MCF 10A (cell line): ENCODE results near the gene SLC38A6. TPM values are rescaled to one million over a fixed set of nuclear protein-coding genes. Genes with fewer than 3 reads are reported as not detected.

Experiments
- BruUV-seq: library from RNA; stranded (reverse); fragments of 400-500 nt; replicated peaks from 2 replicates; lab custom pipeline; 2021; lab: Mats Ljungman, UMichigan
- CTCF ChIA-PET: fragments of 300-600 bp; sonication (Branson Sonifier 250); formaldehyde crosslinking; extraction: SDS; loops from one replicate; lab custom pipeline; 2021; ENCODE audit warnings: antibody characterized with exemption, inconsistent platforms; lab: Yijun Ruan, JAX
- POLR2A ChIA-PET: fragments of 300-600, 350-650 bp; sonication (Branson Sonifier 250); formaldehyde crosslinking; extraction: SDS; loops from one replicate; lab custom pipeline; 2020; ENCODE audit warnings: antibody characterized with exemption, inconsistent platforms; lab: Yijun Ruan, JAX
- DNase-seq: peaks from one replicate; pipeline ENCODE4 v3.0.0-alpha.2; 2018; ENCODE audit not compliant: unreplicated experiment
- H3K27ac Mint-ChIP-seq: one replicate; pipeline ENCODE4 v1.8.0; 2022; ENCODE audit warnings: mild to moderate bottlenecking, low read depth, mixed read lengths; ENCODE audit not compliant: unreplicated experiment
- H3K27me3 Mint-ChIP-seq: one replicate; pipeline ENCODE4 v1.8.0; 2022; ENCODE audit warnings: mixed read lengths; ENCODE audit not compliant: insufficient read depth, unreplicated experiment
- H3K36me3 Mint-ChIP-seq: one replicate; pipeline ENCODE4 v1.8.0; 2022; ENCODE audit warnings: mild to moderate bottlenecking, moderate library complexity, mixed read lengths; ENCODE audit not compliant: insufficient read depth, unreplicated experiment
- H3K4me1 Mint-ChIP-seq: one replicate; pipeline ENCODE4 v1.8.0; 2022; ENCODE audit warnings: mixed read lengths; ENCODE audit not compliant: insufficient read depth, unreplicated experiment
- H3K4me3 Mint-ChIP-seq: one replicate; pipeline ENCODE4 v1.8.0; 2022; ENCODE audit warnings: mild to moderate bottlenecking, moderate library complexity, mixed read lengths; ENCODE audit not compliant: unreplicated experiment
- H3K9me3 Mint-ChIP-seq: one replicate; pipeline ENCODE4 v1.8.0; 2022; ENCODE audit warnings: mixed read lengths; ENCODE audit not compliant: unreplicated experiment
- CTCF ChIP-seq: fragments of 200-600 bp; IDR thresholded peaks from one replicate; pipeline ENCODE4 v1.8.0; 2022; ENCODE audit warnings: antibody characterized with exemption, mild to moderate bottlenecking; ENCODE audit not compliant: unreplicated experiment
- intact Hi-C: fragments of 100-400 bp; cut with micrococcal nuclease; formaldehyde crosslinking; loops from 2 replicates; pipeline ENCODE4 v1.14.1; 2022
- total RNA-seq: library from RNA; stranded (reverse); gene quantifications from 2 replicates; pipeline ENCODE4 v1.2.3, GENCODE V29; 2022

The SLC38A6 gene
- total RNA-seq, 1 experiment from 2014 or later = 7.9 TPM

- H3K4me3 Mint-ChIP-seq = no peak overlapping the region
- POLR2A ChIA-PET = interaction anchor here (0.6 kb wide), 1 partner anchor 345 kb away, joined by 3 read pairs; no protein-coding TSS in a partner anchor
- peaks cover 9% of the 10 kb centered on the region for H3K4me1 Mint-ChIP-seq
- no TSS peak for BruUV-seq
- intact Hi-C loops = no loop called here
- peak overlapping the region; percentile 71 for H3K27ac Mint-ChIP-seq
- CTCF ChIA-PET = interaction anchor here (3.5 kb wide), 1 partner anchor 409 kb away, joined by 14 read pairs; no protein-coding TSS in a partner anchor
- no peak for DNase-seq
- H3K9me3 Mint-ChIP-seq = no peaks in the 10 kb centered on the region
- H3K27me3 Mint-ChIP-seq = no peaks in the 10 kb centered on the region
- H3K36me3 Mint-ChIP-seq = no peaks in the 10 kb centered on the region
- no peak for TF ChIP-seq CTCF
These were observed 52.8 kb downstream of the SLC38A6 start for GRCh38 chr14:61033855-61034254.

- TF ChIP-seq CTCF = no peak
- no peak overlapping the region for H3K4me3 Mint-ChIP-seq
- ChIA-PET CTCF (interaction anchor here (3.5 kb wide), 1 partner anchor 409 kb away, joined by 14 read pairs; no protein-coding TSS in a partner anchor), POLR2A (interaction anchor here (0.5 to 0.7 kb wide), 3 partner anchors 346 to 1181 kb away, joined by 3 to 4 read pairs (median 3); no protein-coding TSS in a partner anchor)
- intact Hi-C loops = no loop called here
- H3K4me1 Mint-ChIP-seq = peaks cover 9% of the 10 kb centered on the region
- BruUV-seq = no TSS peak
- no peaks in the 10 kb centered on the region for H3K9me3 Mint-ChIP-seq
- peak; percentile 8 for DNase-seq
- no peaks in the 10 kb centered on the region for H3K27me3 Mint-ChIP-seq
- H3K27ac Mint-ChIP-seq = peak overlapping the region; percentile 71
- H3K36me3 Mint-ChIP-seq = no peaks in the 10 kb centered on the region
These were observed 53.5 kb downstream of the SLC38A6 start for GRCh38 chr14:61034416-61035120.

- H3K4me1 Mint-ChIP-seq = peaks cover 9% of the 10 kb centered on the region
- H3K27me3 Mint-ChIP-seq = no peaks in the 10 kb centered on the region
- CTCF ChIA-PET = interaction anchor here (1.1 kb wide), 1 partner anchor 160 kb away, joined by 3 read pairs; no protein-coding TSS in a partner anchor
- no peak overlapping the region for H3K4me3 Mint-ChIP-seq
- no peaks in the 10 kb centered on the region for H3K36me3 Mint-ChIP-seq
- no peaks in the 10 kb centered on the region for H3K9me3 Mint-ChIP-seq
- POLR2A ChIA-PET = interaction anchor here (0.7 kb wide), 1 partner anchor 31 kb away, joined by 3 read pairs; no protein-coding TSS in a partner anchor
- BruUV-seq = no TSS peak
- no peak overlapping the region for H3K27ac Mint-ChIP-seq
- TF ChIP-seq CTCF = no peak
- intact Hi-C loops = no loop called here
- no peak for DNase-seq
These were observed 56.2 kb downstream of the SLC38A6 start for GRCh38 chr14:61037215-61037614.

- Mint-ChIP-seq H3K4me1 (no peaks in the 10 kb centered on the region), H3K9me3 (no peaks in the 10 kb centered on the region), H3K27ac (no peak overlapping the region), H3K4me3 (no peak overlapping the region), H3K36me3 (peaks cover 6% of the 10 kb centered on the region), H3K27me3 (no peaks in the 10 kb centered on the region)
- no peak for DNase-seq
- no peak for TF ChIP-seq CTCF
- CTCF ChIA-PET = interaction anchor here (0.6 to 1.7 kb wide), 3 partner anchors 15 to 210 kb away, joined by 3 to 4 read pairs (median 3); no protein-coding TSS in a partner anchor
- POLR2A ChIA-PET = interaction anchor here (2.3 kb wide), 1 partner anchor 9 kb away, joined by 5 read pairs; no protein-coding TSS in a partner anchor
- intact Hi-C loops = no loop called here
- BruUV-seq = no TSS peak
These were observed 60.7 kb downstream of the SLC38A6 start for GRCh38 chr14:61041704-61042103.
